Measurements from ENCODE around the gene UBE2O.

Gene UBE2O

GRCh38 chr17:76420356-76421043, 32.5 kb downstream of the UBE2O start:
- no peak overlapping the region for H3K27ac ChIP-seq
- DNase-seq (ENCODE audit: low read depth, low spot score) = no peak

- no peak for DNase-seq (ENCODE audit: low read depth, low spot score)
- H3K27ac ChIP-seq = no peak overlapping the region
Measured at GRCh38 chr17:76419576-76420260, 33.2 kb downstream of the UBE2O start.

- DNase-seq (ENCODE audit: low read depth, low spot score) = no peak
- H3K27ac ChIP-seq = no peak overlapping the region
Measured at GRCh38 chr17:76417499-76418143, 35.3 kb downstream of the UBE2O start.

DNA sequence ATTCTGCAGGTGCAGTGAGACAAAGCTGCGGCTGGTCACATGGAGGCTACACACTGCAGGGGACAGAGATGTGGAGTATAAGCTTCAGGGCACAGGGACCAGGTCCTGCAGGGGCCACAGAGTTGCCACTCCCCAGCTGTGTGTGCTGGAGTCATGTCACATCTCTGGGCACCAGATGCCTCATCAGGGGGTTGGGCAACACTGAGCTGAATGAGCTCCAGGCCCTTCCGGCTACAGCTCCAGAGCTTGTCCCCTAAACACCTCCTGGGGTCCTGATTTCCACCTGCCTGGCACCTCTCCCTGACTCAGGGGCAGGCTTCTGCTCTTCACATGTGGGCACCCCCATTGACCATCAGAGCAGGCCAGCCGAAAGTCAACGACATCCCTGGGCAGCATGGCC, 36.1 kb downstream of the UBE2O start:
- no peak overlapping the region for H3K27ac ChIP-seq
- no peak for DNase-seq (ENCODE audit: low read depth, low spot score)

DNA sequence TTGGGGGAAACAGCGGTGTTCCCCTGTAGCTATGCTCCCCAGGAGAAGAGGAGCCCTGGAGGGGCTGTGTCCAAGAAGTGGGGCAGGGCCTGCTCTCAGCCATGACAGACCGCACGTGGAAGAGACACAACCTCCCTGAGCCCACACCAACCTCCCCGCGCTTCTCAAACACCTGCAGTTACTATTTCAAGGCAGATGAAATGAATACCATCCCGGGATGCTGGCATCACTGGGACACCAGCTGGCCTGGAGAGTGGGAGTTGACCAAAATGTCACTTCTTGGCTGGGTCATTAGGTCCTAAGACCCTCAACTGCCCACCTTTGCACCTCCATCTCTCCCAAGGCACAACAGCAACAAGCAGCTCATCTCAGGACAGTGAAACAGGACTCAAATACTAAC, 36.5 kb downstream of the UBE2O start:
- H3K27ac ChIP-seq = no peak overlapping the region
- DNase-seq (ENCODE audit: low read depth, low spot score) = no peak

DNA sequence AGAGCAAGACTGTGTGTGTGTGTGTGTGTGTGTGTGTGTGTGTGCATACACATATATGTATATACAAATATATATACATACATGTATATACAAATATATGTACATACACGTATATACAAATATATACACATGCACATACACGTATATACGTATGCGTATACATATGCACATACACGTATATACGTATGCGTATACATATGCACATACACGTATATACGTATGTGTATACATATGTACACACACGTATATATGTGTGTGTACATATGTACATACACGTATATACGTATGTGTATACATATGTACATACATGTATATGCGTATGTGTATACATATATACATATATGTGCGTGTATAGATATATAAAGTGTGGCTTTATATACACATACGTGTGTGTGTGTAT, 37.2 kb downstream of the UBE2O start:
- no peak for DNase-seq (ENCODE audit: low read depth, low spot score)
- no peak overlapping the region for H3K27ac ChIP-seq

GRCh38 chr17:76414334-76415295, 38.3 kb downstream of the UBE2O start:
- no peak for DNase-seq (ENCODE audit: low read depth, low spot score)
- H3K27ac ChIP-seq = no peak overlapping the region

DNA sequence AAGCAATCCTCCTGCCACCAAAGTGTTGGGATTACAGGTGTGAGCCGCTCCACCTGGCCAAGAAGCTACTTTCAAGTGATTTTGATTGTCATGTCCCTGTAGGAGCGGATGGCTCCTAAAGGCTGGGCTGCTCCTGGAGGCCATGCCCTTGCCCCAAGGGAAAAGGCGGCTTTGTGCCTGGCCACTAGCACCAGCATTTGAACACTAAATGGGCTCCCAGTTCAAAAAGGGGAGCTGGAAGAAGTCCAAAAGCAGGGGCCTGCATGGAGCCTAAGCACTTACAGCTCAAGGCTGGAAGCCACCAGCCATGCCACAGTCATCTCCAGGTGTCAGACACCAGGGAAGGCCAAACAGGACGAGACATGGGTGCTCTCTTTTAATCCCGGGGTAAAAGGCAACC, 41.7 kb downstream of the UBE2O start:
- no peak overlapping the region for H3K27ac ChIP-seq
- DNase-seq (ENCODE audit: low read depth, low spot score) = no peak

DNA sequence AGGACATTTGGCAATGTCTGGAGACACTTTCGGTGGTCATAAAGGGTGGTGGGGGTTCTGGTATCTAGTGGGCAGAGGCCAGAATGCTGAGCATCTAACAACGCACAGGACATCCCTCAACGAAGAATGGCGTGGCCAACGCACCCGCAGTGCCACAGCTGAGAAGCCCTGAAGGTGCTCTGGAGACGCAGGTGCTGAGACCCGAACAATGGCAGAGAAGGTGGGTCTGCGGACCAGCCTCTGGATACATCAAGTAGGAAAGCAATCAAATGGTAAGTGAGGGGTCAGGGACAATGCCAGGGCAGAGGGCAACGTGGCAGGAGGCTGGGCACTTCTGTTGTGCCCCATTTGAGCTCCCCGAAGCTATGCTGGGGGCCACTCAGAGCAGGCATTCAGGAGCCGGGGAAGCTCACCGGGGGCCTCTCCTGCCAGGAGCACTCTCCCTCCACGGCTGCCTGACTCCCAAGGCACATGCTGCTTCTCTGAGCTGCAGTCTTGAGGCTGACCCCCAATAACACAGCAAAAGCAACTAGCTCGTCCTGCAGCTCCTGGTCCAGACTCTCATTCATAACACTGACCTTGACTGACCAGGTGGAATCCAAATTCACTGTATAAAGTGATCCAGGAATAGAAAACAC, 42.5 kb downstream of the UBE2O start:
- no peak overlapping the region for H3K27ac ChIP-seq
- DNase-seq (ENCODE audit: low read depth, low spot score) = no peak

- no peak overlapping the region for H3K27ac ChIP-seq
- no peak for DNase-seq (ENCODE audit: low read depth, low spot score)
Measured at GRCh38 chr17:76408037-76408849, 44.7 kb downstream of the UBE2O start.

GRCh38 chr17:76407509-76407908, 45.4 kb downstream of the UBE2O start:
- DNase-seq (ENCODE audit: low read depth, low spot score) = no peak
- H3K27ac ChIP-seq = no peak overlapping the region

GRCh38 chr17:76405967-76406647, 46.8 kb downstream of the UBE2O start:
- H3K27ac ChIP-seq = no peak overlapping the region
- no peak for DNase-seq (ENCODE audit: low read depth, low spot score)

GRCh38 chr17:76405607-76405966, 47.4 kb downstream of the UBE2O start:
- no peak for DNase-seq (ENCODE audit: low read depth, low spot score)
- H3K27ac ChIP-seq = no peak overlapping the region

- no peak overlapping the region for H3K27ac ChIP-seq
- no peak for DNase-seq (ENCODE audit: low read depth, low spot score)
Measured at GRCh38 chr17:76404976-76405563, 47.9 kb downstream of the UBE2O start.

DNA sequence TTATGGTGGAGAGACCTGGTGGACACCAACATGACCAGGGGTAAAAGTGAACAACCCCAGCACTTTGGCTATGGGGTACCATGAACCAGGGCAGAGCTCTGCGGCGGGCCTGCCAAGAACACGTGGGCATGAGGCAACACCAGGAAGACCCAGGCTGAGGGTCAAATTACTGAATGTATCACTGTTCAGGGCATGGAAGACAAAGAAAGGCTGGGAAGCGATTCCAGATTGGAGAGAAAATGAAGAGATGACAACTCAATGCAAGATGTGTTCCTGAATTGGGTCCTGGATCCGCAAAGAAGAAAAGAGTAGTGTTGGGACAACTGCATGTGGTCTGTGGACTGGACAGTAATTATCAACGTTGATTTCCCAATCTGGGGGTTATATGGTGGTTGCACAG, 48.7 kb downstream of the UBE2O start:
- H3K27ac ChIP-seq = no peak overlapping the region
- DNase-seq (ENCODE audit: low read depth, low spot score) = no peak

- no peak overlapping the region for H3K27ac ChIP-seq
- no peak for DNase-seq (ENCODE audit: low read depth, low spot score)
Measured at GRCh38 chr17:76402711-76403110, 50.2 kb downstream of the UBE2O start.

DNA sequence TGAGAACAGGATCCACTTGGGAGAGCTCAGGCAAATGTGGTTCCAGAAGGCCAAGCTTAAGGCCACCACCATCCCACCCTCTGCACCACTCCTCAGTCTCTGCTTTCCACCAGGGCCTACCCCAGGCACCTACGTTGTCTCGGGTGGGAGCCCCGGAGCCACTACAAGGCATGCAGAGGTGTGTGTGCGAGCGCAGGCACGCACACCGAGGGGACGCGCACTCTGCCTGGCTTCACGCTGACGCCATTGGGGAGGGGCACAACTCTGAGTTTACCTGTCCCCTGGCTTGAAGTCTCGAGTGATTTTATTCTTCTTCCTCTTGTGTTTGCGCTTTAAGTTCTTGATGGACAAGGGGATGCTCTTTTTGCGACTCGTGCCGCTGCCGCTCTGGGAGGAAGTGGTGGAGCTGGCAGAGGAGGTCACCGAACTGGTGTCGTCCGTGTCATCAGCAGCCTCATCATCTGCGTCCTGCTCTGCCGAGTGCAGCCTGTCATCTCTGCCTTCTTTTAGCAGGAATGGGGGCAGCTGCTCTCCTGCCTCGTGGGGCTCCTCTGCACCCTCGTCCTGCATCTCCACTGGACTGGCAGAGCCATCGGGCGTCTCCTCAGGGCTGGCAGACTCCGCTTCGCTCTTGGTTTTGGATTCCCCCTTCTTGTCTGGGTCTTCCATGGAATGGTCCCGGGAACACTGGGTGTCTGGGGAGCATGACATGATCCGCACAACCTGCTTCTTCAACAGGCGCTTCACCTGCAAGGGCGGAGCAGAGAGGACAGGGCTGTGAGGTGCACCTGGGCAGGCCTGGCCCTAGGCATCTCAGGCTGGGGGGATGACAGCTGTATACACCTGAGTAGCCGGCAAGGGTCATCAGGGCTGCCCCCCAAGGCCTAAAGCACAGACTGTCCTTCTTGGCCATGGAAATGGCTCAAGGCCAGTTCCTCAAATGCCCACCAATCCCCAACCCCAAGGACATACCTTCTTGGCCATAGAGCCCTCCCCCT, 53.5 kb downstream of the UBE2O start:
- no peak for DNase-seq (ENCODE audit: low read depth, low spot score)
- no peak overlapping the region for H3K27ac ChIP-seq

Measured in epithelial cell of prostate (primary cell).